Dendritic cell treated with granulocyte-macrophage colony-stimulating factor and Interleukin-4, amounts not matched to agents 40 ng/mL and 50 ng/mL, for 4 days (primary cell): ENCODE data around the gene KHDC3L.

Experiments used
- H3K27ac Mint-ChIP-seq: one replicate; pipeline ENCODE4 v1.8.0; 2022; ENCODE audit warnings: mild to moderate bottlenecking, mixed read lengths
- H3K27me3 Mint-ChIP-seq: one replicate; pipeline ENCODE4 v1.8.0; 2022; ENCODE audit warnings: mild to moderate bottlenecking, mixed read lengths
- H3K36me3 Mint-ChIP-seq: one replicate; pipeline ENCODE4 v1.8.0; 2022; ENCODE audit warnings: low read depth, mixed read lengths
- H3K4me1 Mint-ChIP-seq: one replicate; pipeline ENCODE4 v1.8.0; 2022; ENCODE audit warnings: low read depth, mixed read lengths
- H3K4me3 Mint-ChIP-seq: one replicate; pipeline ENCODE4 v1.8.0; 2022; ENCODE audit warnings: mild to moderate bottlenecking, moderate library complexity, mixed read lengths
- H3K9me3 Mint-ChIP-seq: one replicate; pipeline ENCODE4 v1.8.0; 2022; ENCODE audit warnings: mixed read lengths
- intact Hi-C: fragments of 100-400 bp; cut with micrococcal nuclease; formaldehyde crosslinking; loops from one replicate; pipeline ENCODE4 v1.15.0; 2022

Gene KHDC3L, protein sequence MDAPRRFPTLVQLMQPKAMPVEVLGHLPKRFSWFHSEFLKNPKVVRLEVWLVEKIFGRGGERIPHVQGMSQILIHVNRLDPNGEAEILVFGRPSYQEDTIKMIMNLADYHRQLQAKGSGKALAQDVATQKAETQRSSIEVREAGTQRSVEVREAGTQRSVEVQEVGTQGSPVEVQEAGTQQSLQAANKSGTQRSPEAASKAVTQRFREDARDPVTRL

DNA sequence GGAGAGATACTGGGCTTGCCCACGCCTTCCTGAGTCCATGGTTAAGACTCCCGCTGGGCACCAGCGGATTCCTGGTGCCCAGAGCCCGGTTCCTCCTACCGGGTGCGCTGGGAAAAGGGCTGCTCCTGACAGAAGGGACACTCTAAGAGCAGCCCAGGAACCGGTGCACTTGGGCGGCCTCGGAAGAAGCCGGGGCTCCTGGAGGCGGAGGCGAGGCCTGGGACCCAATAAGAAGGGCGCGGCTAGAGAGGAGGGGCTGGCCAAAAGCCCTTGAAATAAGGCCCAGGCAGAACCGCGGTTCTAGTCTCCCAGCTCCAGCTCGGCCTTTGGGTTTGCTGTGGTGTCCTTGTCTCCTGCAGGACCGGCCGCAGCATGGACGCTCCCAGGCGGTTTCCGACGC, at the start of gene KHDC3L:
TSS of gene KHDC3L (plus strand) at position 301 of the 400 bp plus-strand sequence. CDS start at position 373, 72 bp downstream.
- intact Hi-C loops = no loop called here
- Mint-ChIP-seq H3K9me3 (peaks cover 8% of the 10 kb centered on the region), H3K4me1 (no peaks in the 10 kb centered on the region), H3K27me3 (peaks cover 1% of the 10 kb centered on the region), H3K36me3 (no peaks in the 10 kb centered on the region), H3K27ac (no peak within 1 kb of the TSS), H3K4me3 (no peak within 1 kb of the TSS)

DNA sequence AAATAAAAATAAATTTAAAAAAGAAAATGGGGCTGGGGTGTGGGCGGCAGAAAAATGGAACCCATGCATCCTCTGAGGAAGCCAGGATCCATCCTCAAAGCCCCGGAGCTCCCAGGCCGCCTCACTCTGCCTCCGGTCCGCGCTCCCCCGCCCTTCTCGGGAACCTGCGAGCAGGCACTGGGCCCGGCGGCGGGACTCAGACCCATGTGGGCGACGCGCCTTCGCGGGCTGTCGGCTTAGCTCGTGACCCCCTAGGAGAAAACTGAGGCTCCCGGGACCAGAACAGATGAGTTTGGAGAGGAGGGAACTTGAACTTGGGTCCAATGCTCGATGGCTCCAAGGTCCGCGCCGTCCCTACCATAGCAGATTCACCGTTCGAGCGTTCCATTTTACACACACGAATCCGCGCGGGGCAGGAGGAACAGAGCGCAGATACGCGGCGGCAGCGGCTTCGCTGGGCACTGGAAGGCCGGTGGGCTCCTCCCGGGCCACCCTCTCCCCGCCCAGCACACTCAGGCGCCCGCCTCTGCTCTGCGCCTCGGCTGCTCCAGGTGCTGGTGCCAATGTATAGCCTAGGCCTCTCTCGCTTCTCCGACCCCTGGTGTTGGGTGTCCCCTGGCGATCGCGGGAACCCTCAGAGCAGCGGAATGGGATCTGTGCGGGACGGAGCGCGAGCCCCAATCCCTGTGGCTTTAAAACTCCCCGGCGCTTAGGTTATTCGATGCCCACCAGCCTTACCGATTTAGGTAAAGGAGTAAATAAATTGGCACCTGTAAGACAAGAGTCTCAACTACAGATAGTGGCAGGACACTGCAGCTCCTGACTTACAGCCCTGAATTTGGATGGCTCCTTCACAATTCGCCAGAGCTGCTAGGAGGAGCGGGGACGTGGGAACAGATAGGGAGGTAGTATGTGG, 47.6 kb upstream of the KHDC3L start:
- intact Hi-C loops = no loop called here
- peaks cover 9% of the 10 kb centered on the region for H3K9me3 Mint-ChIP-seq
- H3K27ac Mint-ChIP-seq = no peak overlapping the region
- peak overlapping the region; percentile 32 for H3K4me3 Mint-ChIP-seq
- peaks cover 17% of the 10 kb centered on the region for H3K4me1 Mint-ChIP-seq
- H3K27me3 Mint-ChIP-seq = peaks cover 61% of the 10 kb centered on the region
- H3K36me3 Mint-ChIP-seq = peaks cover 6% of the 10 kb centered on the region

DNA sequence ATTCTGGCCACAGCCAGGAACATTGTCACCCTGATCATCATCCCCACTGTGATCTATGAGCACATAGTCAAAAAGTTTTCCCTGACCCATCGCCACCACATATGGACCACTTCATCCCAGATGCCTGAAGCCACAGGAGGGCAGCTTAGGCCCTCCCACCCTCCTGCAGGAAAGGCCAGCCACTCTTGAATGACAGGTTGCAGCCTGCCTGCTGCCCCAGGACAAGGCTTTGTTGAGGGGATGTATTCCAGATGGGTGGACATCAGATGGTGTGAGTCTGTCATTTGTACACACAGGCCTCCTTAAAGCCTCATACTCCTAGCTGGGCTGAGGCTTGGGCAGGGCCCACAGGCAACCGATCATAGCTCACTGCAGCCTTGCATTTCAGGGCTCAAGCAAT, 39.1 kb upstream of the KHDC3L start:
- Mint-ChIP-seq H3K4me3 (no peak overlapping the region), H3K36me3 (no peaks in the 10 kb centered on the region), H3K9me3 (peaks cover 4% of the 10 kb centered on the region), H3K4me1 (no peaks in the 10 kb centered on the region), H3K27ac (no peak overlapping the region), H3K27me3 (peaks cover 6% of the 10 kb centered on the region)
- intact Hi-C loops = loop anchor here (10.0 kb wide), 1 partner anchor 709 kb away; no protein-coding TSS in a partner anchor

DNA sequence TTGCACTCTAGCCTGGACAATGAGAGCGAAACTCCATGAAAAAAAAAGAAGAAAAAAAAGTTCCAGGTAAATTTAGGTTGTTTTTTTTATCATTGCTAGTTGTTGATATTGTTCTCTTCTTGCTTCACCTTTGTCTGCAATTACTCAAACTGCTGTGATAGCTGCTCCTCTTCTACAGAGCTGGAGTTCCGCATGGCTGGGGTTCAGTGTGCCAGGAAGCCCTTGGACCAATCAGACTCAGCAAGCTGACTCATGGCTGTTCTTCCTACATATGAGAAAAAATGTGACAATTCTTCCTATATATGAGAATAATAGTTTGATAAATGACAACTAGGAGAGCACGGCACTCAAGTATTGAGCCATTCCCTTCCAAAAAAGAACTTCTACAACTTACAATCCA, 36.8 kb upstream of the KHDC3L start:
- H3K27ac Mint-ChIP-seq = no peak overlapping the region
- intact Hi-C loops = loop anchor here (1.0 to 10.0 kb wide), 3 partner anchors 40 to 915 kb away; no protein-coding TSS in a partner anchor
- no peaks in the 10 kb centered on the region for H3K9me3 Mint-ChIP-seq
- H3K36me3 Mint-ChIP-seq = no peaks in the 10 kb centered on the region
- no peak overlapping the region for H3K4me3 Mint-ChIP-seq
- H3K4me1 Mint-ChIP-seq = no peaks in the 10 kb centered on the region
- H3K27me3 Mint-ChIP-seq = peaks cover 9% of the 10 kb centered on the region

DNA sequence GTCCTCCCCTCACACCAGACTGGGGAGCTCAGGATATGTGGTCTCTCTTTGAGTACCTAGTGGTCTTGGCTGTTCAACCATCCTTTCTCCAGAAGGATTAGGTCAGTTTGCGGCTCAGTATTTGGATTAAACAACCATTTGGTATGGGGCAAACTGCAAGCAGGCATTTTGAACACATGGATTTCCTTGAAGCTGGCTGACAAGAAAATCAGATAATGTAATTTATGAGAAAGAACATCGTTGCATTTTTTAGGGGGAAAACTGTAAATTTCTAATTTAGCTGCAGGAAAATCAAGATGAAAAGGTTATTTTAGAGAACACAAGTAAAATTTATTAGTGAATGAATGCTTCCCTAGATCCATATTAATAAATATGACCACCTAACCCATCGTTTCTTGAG, 33.7 kb upstream of the KHDC3L start:
- H3K27me3 Mint-ChIP-seq = peaks cover 12% of the 10 kb centered on the region
- no peak overlapping the region for H3K4me3 Mint-ChIP-seq
- intact Hi-C loops = loop anchor here (10.0 kb wide), 1 partner anchor 714 kb away; no protein-coding TSS in a partner anchor
- no peak overlapping the region for H3K27ac Mint-ChIP-seq
- no peaks in the 10 kb centered on the region for H3K9me3 Mint-ChIP-seq
- H3K4me1 Mint-ChIP-seq = no peaks in the 10 kb centered on the region
- no peaks in the 10 kb centered on the region for H3K36me3 Mint-ChIP-seq

DNA sequence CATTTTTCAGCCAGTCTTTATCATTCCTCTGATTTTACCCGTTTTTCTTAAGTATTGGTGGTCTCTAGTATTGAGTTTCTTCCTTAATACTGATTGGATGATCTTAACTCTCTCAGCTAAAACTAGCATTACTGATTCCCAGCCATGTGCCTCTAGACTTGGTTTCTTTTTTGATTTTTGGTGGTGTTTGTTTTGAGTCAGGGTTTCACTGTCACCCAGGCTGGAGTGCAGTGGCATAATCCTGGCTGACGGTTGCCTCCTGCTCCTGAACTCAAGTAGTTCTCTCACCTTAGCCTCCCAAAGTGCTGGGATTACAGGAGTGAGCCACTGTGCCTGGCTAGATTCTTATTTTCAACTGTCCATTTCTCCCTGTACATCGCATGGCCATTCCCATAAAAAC, 33.3 kb upstream of the KHDC3L start:
- H3K4me3 Mint-ChIP-seq = no peak overlapping the region
- intact Hi-C loops = loop anchor here (10.0 kb wide), 1 partner anchor 714 kb away; no protein-coding TSS in a partner anchor
- no peak overlapping the region for H3K27ac Mint-ChIP-seq
- H3K9me3 Mint-ChIP-seq = no peaks in the 10 kb centered on the region
- H3K27me3 Mint-ChIP-seq = peaks cover 12% of the 10 kb centered on the region
- no peaks in the 10 kb centered on the region for H3K36me3 Mint-ChIP-seq
- no peaks in the 10 kb centered on the region for H3K4me1 Mint-ChIP-seq

DNA sequence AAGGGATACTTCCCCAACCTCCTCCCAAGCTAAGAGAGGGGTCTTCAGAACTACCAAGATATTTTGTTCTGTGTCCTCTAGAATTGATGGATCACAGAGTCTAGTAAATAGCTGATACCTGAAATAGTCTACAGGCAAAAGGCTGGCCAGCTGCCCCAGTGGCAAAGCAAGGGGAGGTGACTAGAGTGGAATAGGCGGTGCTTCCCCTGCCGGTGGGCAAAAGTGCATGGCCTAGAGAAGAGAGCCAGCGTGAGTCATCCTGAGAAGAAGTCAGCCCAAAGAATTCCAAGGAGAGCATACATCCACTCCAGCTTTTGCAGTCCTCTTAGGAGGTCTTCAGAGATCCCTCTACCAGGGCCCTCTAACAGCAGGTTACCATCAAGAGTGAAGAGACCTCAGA, 23.1 kb upstream of the KHDC3L start:
- H3K27me3 Mint-ChIP-seq = no peaks in the 10 kb centered on the region
- H3K4me1 Mint-ChIP-seq = no peaks in the 10 kb centered on the region
- no peak overlapping the region for H3K27ac Mint-ChIP-seq
- intact Hi-C loops = no loop called here
- H3K4me3 Mint-ChIP-seq = no peak overlapping the region
- no peaks in the 10 kb centered on the region for H3K36me3 Mint-ChIP-seq
- H3K9me3 Mint-ChIP-seq = no peaks in the 10 kb centered on the region

DNA sequence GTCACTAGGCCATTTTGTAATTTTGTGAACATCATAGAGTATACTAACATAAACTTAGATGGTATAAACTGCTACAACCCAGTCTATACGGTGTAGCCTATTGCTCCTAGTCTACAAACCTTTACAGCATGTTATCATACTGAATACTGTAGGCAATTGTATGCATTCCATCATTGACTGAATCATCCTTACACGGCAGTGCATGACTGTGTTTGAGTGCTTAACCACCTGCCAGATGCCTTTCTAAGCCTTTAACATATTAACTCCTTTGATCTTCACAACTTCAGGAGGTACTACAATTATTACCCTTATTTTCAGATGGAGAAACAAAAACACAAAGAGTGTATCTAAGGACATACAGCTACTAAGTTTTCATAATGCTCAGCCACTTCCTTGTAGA, 22.4 kb upstream of the KHDC3L start:
- no peak overlapping the region for H3K4me3 Mint-ChIP-seq

DNA sequence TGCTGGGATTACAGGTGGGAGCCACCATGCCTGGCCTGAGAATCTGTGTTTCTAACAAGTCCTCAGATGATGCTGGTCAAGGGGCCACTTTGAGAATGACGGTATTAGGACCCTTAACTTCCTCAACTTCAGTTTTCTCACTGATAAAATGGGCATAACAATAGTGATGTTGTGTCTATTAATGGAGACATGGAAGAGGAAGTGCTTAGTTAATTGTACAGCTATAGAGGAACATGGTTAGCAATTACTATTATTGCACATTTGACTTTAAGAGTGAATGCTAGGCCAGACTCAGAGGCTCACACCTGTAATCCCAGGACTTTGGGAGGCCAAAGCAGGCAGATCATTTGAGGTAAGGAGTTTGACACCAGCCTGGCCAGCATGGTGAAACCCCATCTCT, 21.1 kb upstream of the KHDC3L start:
- H3K9me3 Mint-ChIP-seq = no peaks in the 10 kb centered on the region
- H3K4me1 Mint-ChIP-seq = no peaks in the 10 kb centered on the region
- peaks cover under 1% of the 10 kb centered on the region for H3K27me3 Mint-ChIP-seq
- H3K4me3 Mint-ChIP-seq = no peak overlapping the region
- H3K36me3 Mint-ChIP-seq = no peaks in the 10 kb centered on the region
- intact Hi-C loops = no loop called here
- no peak overlapping the region for H3K27ac Mint-ChIP-seq

More for the DNA sequence above, 22.4 kb upstream of the KHDC3L start:
- Mint-ChIP-seq H3K4me1 (no peaks in the 10 kb centered on the region), H3K36me3 (no peaks in the 10 kb centered on the region), H3K9me3 (no peaks in the 10 kb centered on the region), H3K27ac (no peak overlapping the region), H3K27me3 (no peaks in the 10 kb centered on the region)
- intact Hi-C loops = no loop called here

DNA sequence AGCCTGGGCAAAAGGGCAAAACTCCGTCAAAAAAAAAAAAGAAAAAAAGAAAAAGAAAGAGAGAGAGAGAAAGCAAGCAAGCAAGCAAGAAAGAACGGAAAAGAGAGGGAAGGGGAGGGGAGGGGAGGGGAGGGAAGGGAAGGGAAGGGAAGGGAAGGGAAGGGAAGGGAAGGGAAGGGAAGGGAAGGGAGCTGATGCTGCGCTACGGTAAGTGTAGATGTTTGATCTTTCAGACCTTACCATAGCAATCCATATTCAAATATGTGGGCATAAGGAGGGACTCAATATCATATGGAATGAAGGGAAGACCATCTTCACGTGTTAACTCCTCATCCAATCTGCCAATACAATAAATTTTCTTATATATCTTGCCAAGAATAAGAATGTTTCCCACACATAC, 20.3 kb upstream of the KHDC3L start:
- H3K36me3 Mint-ChIP-seq = no peaks in the 10 kb centered on the region
- no peak overlapping the region for H3K27ac Mint-ChIP-seq
- H3K27me3 Mint-ChIP-seq = peaks cover 7% of the 10 kb centered on the region
- H3K4me1 Mint-ChIP-seq = no peaks in the 10 kb centered on the region
- no peaks in the 10 kb centered on the region for H3K9me3 Mint-ChIP-seq
- intact Hi-C loops = no loop called here
- no peak overlapping the region for H3K4me3 Mint-ChIP-seq

DNA sequence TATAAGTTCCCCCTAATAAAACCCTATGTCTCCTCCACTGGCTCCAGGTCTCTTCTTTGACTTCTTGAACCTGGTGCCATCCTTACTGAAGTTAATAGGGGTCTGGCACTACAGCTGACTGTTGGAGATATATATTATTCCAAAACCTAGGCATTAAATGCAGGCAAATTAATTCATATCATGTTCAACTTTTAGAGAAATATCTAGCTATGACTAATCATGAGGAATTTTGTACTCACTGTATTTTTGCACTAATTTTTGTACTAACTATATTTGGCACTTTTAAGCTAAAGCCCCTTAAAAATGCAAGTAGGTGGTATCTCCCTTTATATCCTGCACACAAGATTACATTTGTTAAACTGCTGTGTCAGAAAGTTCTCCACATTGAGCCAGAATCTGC, 19.3 kb upstream of the KHDC3L start:
- Mint-ChIP-seq H3K27me3 (peaks cover 12% of the 10 kb centered on the region), H3K9me3 (no peaks in the 10 kb centered on the region), H3K36me3 (no peaks in the 10 kb centered on the region), H3K4me3 (no peak overlapping the region), H3K27ac (no peak overlapping the region), H3K4me1 (no peaks in the 10 kb centered on the region)
- intact Hi-C loops = no loop called here

DNA sequence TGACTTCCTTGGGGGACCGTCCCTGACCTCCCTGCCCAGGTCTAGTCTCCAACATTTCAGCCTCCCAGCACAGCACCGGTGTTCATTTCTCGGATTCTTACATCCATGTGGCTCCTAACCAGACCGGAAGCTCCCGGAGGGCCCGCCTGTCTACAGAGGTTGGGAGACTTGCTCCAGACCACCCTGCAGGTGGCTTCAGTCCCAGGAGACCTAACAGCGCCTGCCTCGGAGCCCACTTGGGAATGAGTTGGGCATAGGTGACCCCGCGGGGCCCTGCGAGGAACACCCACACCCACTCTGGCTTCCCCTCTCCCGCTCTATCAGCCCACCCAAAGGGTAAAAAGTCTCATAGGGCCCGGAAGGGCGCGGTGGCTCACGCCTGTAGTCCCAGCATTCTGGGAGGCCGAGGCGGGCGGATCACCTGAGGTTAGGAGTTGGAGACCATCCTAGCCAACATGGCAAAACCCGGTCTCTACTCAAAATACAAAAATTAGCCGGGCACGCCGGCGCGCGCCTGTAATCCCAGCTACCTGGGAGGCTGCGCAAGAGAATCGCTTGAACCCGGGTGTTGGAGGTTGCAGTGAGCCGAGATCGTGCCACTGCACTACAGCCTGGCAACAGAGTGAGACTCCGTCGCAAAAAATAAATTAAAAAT, 13.8 kb upstream of the KHDC3L start:
- no peak overlapping the region for H3K4me3 Mint-ChIP-seq
- H3K36me3 Mint-ChIP-seq = no peaks in the 10 kb centered on the region
- H3K9me3 Mint-ChIP-seq = no peaks in the 10 kb centered on the region
- no peaks in the 10 kb centered on the region for H3K4me1 Mint-ChIP-seq
- intact Hi-C loops = no loop called here
- H3K27me3 Mint-ChIP-seq = peaks cover 42% of the 10 kb centered on the region
- H3K27ac Mint-ChIP-seq = no peak overlapping the region

DNA sequence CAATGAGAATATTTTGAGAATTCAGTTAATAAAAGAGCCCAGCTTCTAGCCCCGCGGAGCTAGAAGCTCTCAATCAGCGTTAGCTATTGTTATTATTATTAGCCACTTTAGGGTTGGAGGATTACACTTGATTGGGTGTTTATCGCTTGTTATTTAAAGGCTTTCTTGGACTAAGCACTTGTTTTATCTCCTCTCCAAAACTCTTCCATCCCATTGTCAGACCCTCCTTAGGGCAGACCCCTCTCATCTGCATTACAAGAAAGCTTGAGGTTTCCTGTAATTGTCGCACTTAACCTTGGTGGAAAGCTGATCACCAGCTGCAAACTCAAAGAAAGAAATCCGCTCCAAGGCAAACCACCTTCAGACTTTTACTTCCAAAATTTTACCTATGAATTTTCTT, 13.1 kb upstream of the KHDC3L start:
- Mint-ChIP-seq H3K4me3 (no peak overlapping the region), H3K27ac (no peak overlapping the region), H3K4me1 (no peaks in the 10 kb centered on the region), H3K27me3 (peaks cover 45% of the 10 kb centered on the region), H3K9me3 (no peaks in the 10 kb centered on the region), H3K36me3 (no peaks in the 10 kb centered on the region)
- intact Hi-C loops = no loop called here
